Retinal pigment epithelial cell (primary cell): ENCODE data around the gene BRD2.
A peak's percentile ranks its signal among the peaks of the same experiment; 100 is the strongest.
"Not testable (repeated sequence)": the region's sequence is repeated elsewhere in the genome, so short reads cannot be mapped to it uniquely, and the experiment has no call there.

Experiments
- DNase-seq: peaks from one replicate; pipeline ENCODE4 v3.0.0-alpha.2; 2010; ENCODE audit warnings: low read depth
- H3K4me3 ChIP-seq: 2 replicates; pipeline ENCODE4 v1.5.1; 2011; ENCODE audit warnings: mild to moderate bottlenecking, low read length, control low read depth, moderate library complexity
- CTCF ChIP-seq: conservative IDR thresholded peaks from 2 replicates; pipeline ENCODE4 v1.5.1; 2011; ENCODE audit warnings: low read depth, low read length, control low read depth, inconsistent platforms

Gene BRD2

GRCh38 chr6:32935551-32936238, 32.7 kb upstream of the BRD2 start:
- TF ChIP-seq CTCF: no peak
- H3K4me3 ChIP-seq: no peak overlapping the region
- no peak for DNase-seq

DNA sequence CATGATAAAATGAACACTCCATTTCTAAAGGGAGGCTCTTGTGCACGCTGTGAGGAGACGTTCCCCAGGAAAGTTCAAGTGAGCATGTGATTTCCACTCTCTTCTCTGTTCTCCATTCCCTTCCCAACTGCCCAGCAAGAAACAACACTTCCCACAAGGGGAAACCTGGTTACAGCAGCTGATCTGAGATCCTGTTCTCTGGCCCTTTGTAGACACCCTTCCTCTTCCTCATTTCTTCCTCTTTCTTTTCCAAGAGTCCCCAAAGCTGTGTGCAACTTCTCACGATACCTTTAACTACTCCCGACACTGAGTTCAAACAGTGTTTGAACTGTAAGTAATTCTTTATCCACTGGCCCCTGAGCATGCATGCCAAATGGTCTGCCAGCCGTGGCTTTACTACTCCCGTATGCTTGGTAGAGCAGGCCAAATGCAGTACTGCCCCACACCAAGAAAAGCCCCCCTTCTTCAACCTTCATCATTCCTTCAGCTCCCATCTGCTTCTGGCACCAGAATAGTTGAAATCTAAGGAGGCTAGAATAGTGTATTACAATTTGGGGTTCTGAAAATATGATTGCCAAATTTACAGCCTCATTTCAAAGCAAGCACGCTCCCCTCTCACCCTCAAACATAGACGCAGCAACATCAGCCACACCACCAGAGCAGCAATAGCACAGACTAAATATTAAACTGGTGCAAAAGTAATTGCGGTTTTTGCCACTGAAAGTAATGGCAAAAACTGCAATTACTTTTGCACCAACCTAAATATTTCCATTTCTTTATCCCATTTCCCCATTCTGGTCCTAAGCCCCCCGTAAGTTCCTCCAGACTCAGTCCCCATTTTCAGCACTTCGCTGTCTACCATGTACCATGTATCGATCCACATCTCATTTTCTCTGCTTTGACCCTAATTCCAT, 31.9 kb upstream of the BRD2 start:
- no peak overlapping the region for H3K4me3 ChIP-seq
- no peak for TF ChIP-seq CTCF
- DNase-seq: no peak

GRCh38 chr6:32937230-32937633, 31.2 kb upstream of the BRD2 start:
- no peak overlapping the region for H3K4me3 ChIP-seq
- DNase-seq: no peak
- TF ChIP-seq CTCF: no peak

- H3K4me3 ChIP-seq: no peak overlapping the region
- no peak for DNase-seq
- no peak for TF ChIP-seq CTCF
Observed at GRCh38 chr6:32938494-32938893, 29.9 kb upstream of the BRD2 start.

DNA sequence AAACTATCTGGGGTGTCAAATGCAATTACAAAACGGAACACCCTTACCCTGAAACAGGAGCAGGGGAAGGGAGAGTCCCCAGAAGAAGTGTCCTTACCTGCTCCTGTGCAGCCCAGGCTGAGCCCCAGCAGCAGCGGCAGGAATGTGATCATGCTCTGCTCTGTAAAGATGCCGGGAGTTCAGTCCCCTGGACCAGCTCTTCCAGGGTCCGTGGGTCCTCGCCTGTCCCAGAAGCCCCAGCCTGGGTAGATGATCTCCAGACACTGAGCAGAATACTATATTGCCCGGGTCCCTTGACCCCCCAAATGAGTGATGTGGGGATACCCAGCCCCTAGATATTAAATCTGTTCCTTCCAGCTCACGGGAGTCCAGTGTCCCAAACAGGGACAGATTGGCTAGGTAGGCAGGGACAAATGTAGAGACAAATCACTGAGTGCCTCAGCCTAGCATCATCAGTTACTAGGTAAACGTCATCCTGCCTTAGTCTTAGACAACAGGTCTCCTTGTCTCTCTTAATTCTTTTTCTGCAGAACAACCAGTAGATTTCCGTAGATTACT, 27.7 kb upstream of the BRD2 start, which contains the start of gene HLA-DMB:
HLA-DMB (minus strand) TSS at position 373 of the 558 bp plus-strand sequence; CDS start at position 152, 221 bp downstream.
- TF ChIP-seq CTCF: no peak
- peak; percentile 30 for DNase-seq
- H3K4me3 ChIP-seq: peak within 1 kb of the TSS; percentile 26

DNA sequence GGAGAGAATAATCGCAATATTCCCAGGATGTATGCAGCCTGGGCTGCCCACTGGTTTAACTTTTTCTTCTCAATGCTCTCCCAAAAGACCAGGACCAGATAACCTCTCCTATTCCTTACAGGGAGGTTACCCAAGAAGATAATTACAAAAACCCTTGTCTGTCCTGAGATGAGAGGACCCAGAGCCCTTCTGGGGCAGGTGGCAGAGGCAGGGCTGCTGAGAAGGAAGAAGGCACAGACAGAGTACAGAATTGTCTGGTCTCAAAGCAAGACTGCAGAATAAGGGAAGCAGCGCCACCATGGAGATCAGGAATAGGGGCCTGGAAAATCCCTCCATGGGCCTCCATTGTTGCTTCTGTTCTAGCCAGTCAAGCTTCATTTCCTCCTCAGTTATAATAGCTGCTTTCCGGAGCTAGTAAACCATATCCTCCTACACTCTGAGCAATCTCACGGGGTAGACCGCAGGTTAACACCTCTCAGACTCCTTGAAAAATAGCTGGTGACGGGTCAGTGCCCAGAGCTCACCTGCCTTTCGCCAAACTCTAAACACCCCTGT, 27.1 kb upstream of the BRD2 start:
- DNase-seq: no peak
- TF ChIP-seq CTCF: no peak
- no peak overlapping the region for H3K4me3 ChIP-seq

DNA sequence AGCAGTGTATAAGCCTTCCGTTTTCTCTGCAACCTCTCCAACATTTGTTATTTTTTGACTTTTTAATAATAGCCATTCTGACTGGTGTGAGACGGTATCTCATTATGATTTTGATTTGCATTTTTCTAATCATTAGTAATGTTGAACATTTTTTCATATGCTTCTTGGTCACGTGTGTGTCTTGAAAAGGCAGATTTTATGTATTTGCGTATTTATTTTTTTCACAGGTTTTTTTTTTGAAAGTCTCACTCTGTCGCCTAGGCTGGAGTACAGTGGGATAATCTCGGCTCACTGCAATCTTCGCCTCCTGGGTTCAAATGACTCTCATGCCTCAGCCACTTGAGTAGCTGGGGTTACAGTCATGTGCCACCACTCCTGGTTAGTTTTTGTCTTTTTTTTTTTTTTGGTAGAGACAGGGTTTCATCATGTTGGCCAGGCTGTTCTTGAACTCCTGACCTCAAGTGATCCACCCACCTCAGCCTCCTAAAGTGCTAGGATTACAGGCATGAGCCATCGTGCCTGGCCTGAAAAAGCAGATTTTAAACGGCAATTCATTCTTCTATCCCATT, 25.8 kb upstream of the BRD2 start:
- H3K4me3 ChIP-seq: not testable (repeated sequence)

More for the DNA sequence above, 25.8 kb upstream of the BRD2 start:
- DNase-seq: not testable (repeated sequence)
